ENCODE data around the gene BABAM1.

BABAM1 gene

DNA sequence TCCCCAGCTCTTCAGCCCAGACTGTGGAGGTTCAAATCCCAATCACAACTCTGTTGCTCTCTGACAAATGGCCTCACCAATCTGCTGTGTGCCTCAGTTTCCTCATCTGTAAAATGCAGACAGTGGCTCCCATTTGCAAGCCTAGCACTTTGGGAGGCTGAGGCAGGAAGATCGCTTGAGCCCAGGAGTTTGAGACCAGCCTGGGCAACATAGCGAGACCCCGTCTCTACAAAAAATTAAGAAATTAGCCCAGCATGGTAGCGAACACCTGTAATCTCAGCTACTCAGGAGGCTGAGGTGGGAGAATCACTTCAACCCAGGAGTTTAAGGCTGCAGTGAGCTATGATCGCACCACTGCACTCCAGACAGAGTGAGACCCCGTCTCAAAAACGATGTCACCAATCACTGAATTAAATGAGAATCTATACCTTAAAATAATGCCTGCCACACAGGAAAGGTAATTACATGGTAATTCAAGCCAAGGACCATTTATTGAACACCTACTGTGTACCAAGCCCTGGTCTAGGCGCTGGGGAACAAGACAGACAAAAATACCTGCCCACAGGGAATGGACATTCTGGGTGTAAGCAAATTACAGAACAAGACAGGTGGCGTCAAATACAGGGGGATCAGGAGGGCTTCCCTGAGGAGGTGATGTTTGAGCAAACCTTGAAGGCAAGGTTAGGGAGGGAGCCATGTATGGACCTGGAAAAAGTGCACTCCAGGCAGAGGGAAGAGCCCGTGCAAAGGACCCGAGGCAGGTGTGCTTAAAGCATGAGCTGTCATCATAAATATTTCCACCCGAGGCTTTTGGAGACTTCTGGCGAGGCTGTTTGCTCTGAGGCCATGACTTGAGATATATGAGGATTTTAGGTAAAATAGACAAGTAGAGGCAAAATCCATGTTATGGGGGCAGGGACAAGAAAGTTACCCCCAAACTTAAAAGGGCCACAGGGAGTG, 29.2 kb upstream of the BABAM1 start:
- TF ChIP-seq, protein P1, sequence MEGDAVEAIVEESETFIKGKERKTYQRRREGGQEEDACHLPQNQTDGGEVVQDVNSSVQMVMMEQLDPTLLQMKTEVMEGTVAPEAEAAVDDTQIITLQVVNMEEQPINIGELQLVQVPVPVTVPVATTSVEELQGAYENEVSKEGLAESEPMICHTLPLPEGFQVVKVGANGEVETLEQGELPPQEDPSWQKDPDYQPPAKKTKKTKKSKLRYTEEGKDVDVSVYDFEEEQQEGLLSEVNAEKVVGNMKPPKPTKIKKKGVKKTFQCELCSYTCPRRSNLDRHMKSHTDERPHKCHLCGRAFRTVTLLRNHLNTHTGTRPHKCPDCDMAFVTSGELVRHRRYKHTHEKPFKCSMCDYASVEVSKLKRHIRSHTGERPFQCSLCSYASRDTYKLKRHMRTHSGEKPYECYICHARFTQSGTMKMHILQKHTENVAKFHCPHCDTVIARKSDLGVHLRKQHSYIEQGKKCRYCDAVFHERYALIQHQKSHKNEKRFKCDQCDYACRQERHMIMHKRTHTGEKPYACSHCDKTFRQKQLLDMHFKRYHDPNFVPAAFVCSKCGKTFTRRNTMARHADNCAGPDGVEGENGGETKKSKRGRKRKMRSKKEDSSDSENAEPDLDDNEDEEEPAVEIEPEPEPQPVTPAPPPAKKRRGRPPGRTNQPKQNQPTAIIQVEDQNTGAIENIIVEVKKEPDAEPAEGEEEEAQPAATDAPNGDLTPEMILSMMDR (conservative IDR thresholded peaks at IDR 0.05): no peak
- peak overlapping the region; percentile 95 for H3K27ac ChIP-seq

GRCh38 chr19:17240062-17240752, 27.0 kb upstream of the BABAM1 start:
- peak overlapping the region; percentile 23; the same call in 1 of the 2 replicates for H3K27ac ChIP-seq
- TF ChIP-seq, protein P1 (conservative IDR thresholded peaks at IDR 0.05): no peak

- H3K27ac ChIP-seq: no peak overlapping the region
- TF ChIP-seq, protein P1 (conservative IDR thresholded peaks at IDR 0.05): no peak
Measured at GRCh38 chr19:17240826-17241399, 26.3 kb upstream of the BABAM1 start.

DNA sequence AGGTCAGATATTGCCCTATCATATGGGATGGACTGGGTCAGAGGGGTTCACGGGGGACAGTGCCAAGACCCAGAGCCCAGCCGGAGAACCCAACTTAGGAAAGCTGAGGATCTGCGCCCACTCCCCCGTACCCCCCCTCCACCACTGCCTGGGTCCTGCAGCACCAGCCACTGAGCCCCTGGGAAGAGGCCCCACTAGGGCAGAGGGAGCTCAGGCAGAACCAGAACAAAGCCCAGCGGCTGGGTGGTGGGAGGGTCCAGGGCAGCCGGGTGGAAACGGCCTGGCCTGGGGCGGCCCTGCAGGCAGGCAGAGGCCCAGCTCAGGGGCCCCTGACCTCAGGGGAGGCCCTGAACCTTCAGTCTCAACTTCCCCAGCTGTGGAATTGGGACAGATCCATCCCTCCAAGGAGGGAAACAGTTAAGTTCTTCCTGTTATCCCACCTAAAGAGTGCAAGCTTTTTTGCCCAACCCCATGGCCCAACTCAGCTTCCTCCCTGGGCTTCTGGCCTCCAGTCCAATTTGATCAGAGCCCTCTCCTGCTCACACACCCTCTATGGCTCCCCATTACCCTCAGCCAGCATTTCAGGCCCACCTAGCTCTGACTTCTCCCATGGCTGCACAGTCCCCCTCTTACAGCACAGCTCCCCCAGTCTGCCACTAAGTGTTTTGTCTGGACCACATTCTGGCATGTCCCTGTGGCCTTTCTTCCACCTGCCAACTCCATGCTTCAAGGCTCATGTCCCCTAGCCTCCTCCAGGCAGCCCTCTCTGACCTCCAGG, 24.6 kb upstream of the BABAM1 start:
- peak overlapping the region; percentile 93 for H3K27ac ChIP-seq
- TF ChIP-seq, protein P1 (conservative IDR thresholded peaks at IDR 0.05): no peak

GRCh38 chr19:17243211-17243829, 23.9 kb upstream of the BABAM1 start:
- peak overlapping the region; percentile 93 for H3K27ac ChIP-seq
- TF ChIP-seq, protein P1 (conservative IDR thresholded peaks at IDR 0.05): no peak

DNA sequence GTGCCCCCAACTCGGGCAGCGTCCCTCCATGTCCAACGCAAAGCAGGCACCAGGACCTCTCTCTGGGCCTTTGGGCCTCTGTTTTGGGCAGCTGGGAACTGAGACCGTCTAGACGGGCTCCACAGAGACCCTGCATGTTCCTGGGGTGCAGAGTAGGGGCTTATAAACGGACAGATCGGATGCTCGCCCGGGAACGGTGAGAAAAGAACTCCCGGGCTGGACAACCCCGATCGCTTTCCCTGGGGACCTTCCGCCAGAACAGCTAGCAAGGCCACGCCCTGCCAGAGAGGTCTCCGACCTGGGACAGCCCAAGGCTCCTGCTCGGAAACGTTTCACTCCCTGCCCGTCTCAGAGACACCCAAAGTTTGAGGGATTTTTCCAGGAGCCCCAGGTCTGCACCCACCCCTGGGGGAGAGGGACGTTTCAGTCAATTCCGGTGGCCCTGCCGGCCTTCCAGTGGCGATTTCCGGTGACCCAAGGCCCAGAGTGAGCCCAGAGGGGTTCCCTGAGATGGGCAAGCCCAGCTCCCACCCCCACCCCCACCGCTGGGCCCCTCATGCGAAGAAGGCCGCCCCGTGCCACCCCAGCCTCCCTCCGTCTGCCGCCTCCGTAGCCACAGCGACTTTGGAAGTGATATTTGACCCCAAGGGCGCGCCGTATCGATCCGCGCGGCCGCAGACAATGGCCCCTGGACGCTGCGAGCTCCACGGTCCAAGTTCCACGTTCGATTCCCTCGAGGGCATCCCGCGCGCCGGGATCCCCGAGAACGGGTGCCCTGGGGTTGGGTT, 23.2 kb upstream of the BABAM1 start:
- H3K27ac ChIP-seq: peak overlapping the region; percentile 93
- TF ChIP-seq, protein P1 (conservative IDR thresholded peaks at IDR 0.05): no peak
